Testis (tissue), 3 donors: Measurements from ENCODE around the gene VWA8. TPM values are rescaled to one million over a fixed set of nuclear protein-coding genes. Genes with fewer than 3 reads are reported as not detected.

Source experiments
- DNase-seq: peaks from one replicate; pipeline ENCODE4 v3.0.0-alpha.2; 2019
- H3K27ac ChIP-seq, 2 donors: fragments of 200-600 bp; sonication (generic); one replicate each; pipeline ENCODE4 v1.5.1; 2019
- H3K27me3 ChIP-seq: fragments of 200-600 bp; sonication (generic); one replicate; pipeline ENCODE4 v1.5.1; 2019
- H3K36me3 ChIP-seq: fragments of 200-600 bp; sonication (generic); one replicate; pipeline ENCODE4 v1.5.1; 2017; ENCODE audit warnings: low read depth; ENCODE audit errors: missing control alignments
- H3K4me1 ChIP-seq: fragments of 200-600 bp; sonication (generic); one replicate; pipeline ENCODE4 v1.5.1; 2019
- H3K4me3 ChIP-seq, 2 donors: fragments of 200-600 bp; sonication (generic); one replicate each; pipeline ENCODE4 v1.5.1; 2017 to 2019
- H3K9me3 ChIP-seq: fragments of 200-600 bp; sonication (generic); one replicate; pipeline ENCODE4 v1.5.1; 2017
- CTCF ChIP-seq, 3 experiments: fragments of 450-650 bp in 2 of 3; fragments of 200-600 bp in 1 of 3; sonication (generic) in 1 of 3; IDR thresholded peaks; one replicate each; pipeline ENCODE4 v1.5.1; 2016 to 2019; ENCODE audit warnings: antibody characterized with exemption in 3 of 3, mild to moderate bottlenecking in 2 of 3, moderate library complexity in 1 of 3
- POLR2A ChIP-seq: fragments of 450-650 bp; IDR thresholded peaks from one replicate; pipeline ENCODE4 v1.6.1; 2017; ENCODE audit warnings: antibody characterized with exemption, mild to moderate bottlenecking, moderate library complexity
- WGBS, 2 donors: methylation state at CpG; one replicate each; pipeline ENCODE4 v1.1.5; 2018; 5-methylcytosine and 5-hydroxymethylcytosine counted together
- intact Hi-C: fragments of 100-400 bp; cut with DNase I; formaldehyde crosslinking; loops from one replicate; pipeline ENCODE4 v1.15.1; 2023; ENCODE audit warnings: low total_unique reads
- polyA plus RNA-seq: library from polyadenylated mRNA; stranded (reverse); fragments of 350-450 nt; fragmentation: Illumina TruSeq; extraction: RNeasy Lipid Tissue Mini Kit (QIAGEN cat#74804); gene quantifications from one replicate; pipeline ENCODE4 v1.2.3, GENCODE V29; 2014; ENCODE audit warnings: low read depth, low replicate concordance; ENCODE audit not compliant: insufficient read depth
- total RNA-seq, 2 donors: library from RNA; depleted of rRNA; stranded (reverse); fragments of >200 nt; gene quantifications; one replicate each; pipeline ENCODE4 v1.2.3, GENCODE V29; 2016

Gene VWA8
- total and polyA plus RNA-seq, 3 donors from 2014 or later = 6.9 to 27.1 (median 15.2) TPM

GRCh38 chr13:41991936-41992335 lies 31.0 kb upstream of the VWA8 start:
- H3K4me1 ChIP-seq = no peaks in the 10 kb centered on the region
- no peaks in the 10 kb centered on the region for H3K36me3 ChIP-seq
- H3K27ac ChIP-seq = no peak overlapping the region
- H3K9me3 ChIP-seq = no peaks in the 10 kb centered on the region
- 89 to 91% methylated on average over 1 of the region's 1 CpG for WGBS, 2 donors
- no peak overlapping the region for H3K4me3 ChIP-seq
- intact Hi-C loops = no loop called here
- TF ChIP-seq CTCF (IDR thresholded peaks at IDR 0.05) = no peak
- TF ChIP-seq POLR2A = no peak
- H3K27me3 ChIP-seq = no peaks in the 10 kb centered on the region
- DNase-seq = no peak

- TF ChIP-seq CTCF (IDR thresholded peaks at IDR 0.05) = no peak
- TF ChIP-seq POLR2A = no peak
- no peak overlapping the region for H3K27ac ChIP-seq
- H3K36me3 ChIP-seq = no peaks in the 10 kb centered on the region
- intact Hi-C loops = no loop called here
- no peak for DNase-seq
- no peaks in the 10 kb centered on the region for H3K9me3 ChIP-seq
- no peaks in the 10 kb centered on the region for H3K27me3 ChIP-seq
- H3K4me3 ChIP-seq = no peak overlapping the region
- H3K4me1 ChIP-seq = no peaks in the 10 kb centered on the region
These were observed 27.3 kb upstream of the VWA8 start for GRCh38 chr13:41988244-41988643.

- no peak for DNase-seq
- intact Hi-C loops = no loop called here
- H3K36me3 ChIP-seq = no peaks in the 10 kb centered on the region
- no peak overlapping the region for H3K27ac ChIP-seq
- TF ChIP-seq POLR2A (no peak), CTCF (IDR thresholded peaks at IDR 0.05) (no peak)
- H3K4me3 ChIP-seq = no peak overlapping the region
- H3K4me1 ChIP-seq = no peaks in the 10 kb centered on the region
- 91 to 98% methylated on average over 2 of the region's 2 CpGs for WGBS, 2 donors
- H3K27me3 ChIP-seq = no peaks in the 10 kb centered on the region
- no peaks in the 10 kb centered on the region for H3K9me3 ChIP-seq
These were observed 25.0 kb upstream of the VWA8 start for GRCh38 chr13:41985788-41986508.

- 84 to 89% methylated on average over 4 of the region's 4 CpGs for WGBS, 2 donors
- no peaks in the 10 kb centered on the region for H3K36me3 ChIP-seq
- no peaks in the 10 kb centered on the region for H3K4me1 ChIP-seq
- H3K27me3 ChIP-seq = no peaks in the 10 kb centered on the region
- no peak for TF ChIP-seq CTCF (IDR thresholded peaks at IDR 0.05)
- no peak for TF ChIP-seq POLR2A
- no peak overlapping the region for H3K27ac ChIP-seq
- no peak overlapping the region for H3K4me3 ChIP-seq
- no peak for DNase-seq
- no peaks in the 10 kb centered on the region for H3K9me3 ChIP-seq
- intact Hi-C loops = no loop called here
These were observed 21.2 kb upstream of the VWA8 start for GRCh38 chr13:41981951-41982715.
